NCI-H460 (cell line): ENCODE data around the gene SDC1. TPM values are rescaled to one million over a fixed set of nuclear protein-coding genes. Genes with fewer than 3 reads are reported as not detected.

Experiments
- DNase-seq: peaks from one replicate; pipeline ENCODE4 v3.0.0-alpha.2; 2016; ENCODE audit warnings: low read depth; ENCODE audit errors: extremely low read depth
- total RNA-seq: library from RNA; depleted of rRNA; stranded (reverse); fragments of >200 nt; shearing (Covaris generic); gene quantifications from 2 replicates; pipeline ENCODE4 v1.2.3, GENCODE V29; 2014

Gene SDC1
- total RNA-seq, 1 experiment from 2014 or later = 27.3 TPM

- DNase-seq = no peak
Measured at GRCh38 chr2:20186855-20187187, 38.1 kb downstream of the SDC1 start.

DNA sequence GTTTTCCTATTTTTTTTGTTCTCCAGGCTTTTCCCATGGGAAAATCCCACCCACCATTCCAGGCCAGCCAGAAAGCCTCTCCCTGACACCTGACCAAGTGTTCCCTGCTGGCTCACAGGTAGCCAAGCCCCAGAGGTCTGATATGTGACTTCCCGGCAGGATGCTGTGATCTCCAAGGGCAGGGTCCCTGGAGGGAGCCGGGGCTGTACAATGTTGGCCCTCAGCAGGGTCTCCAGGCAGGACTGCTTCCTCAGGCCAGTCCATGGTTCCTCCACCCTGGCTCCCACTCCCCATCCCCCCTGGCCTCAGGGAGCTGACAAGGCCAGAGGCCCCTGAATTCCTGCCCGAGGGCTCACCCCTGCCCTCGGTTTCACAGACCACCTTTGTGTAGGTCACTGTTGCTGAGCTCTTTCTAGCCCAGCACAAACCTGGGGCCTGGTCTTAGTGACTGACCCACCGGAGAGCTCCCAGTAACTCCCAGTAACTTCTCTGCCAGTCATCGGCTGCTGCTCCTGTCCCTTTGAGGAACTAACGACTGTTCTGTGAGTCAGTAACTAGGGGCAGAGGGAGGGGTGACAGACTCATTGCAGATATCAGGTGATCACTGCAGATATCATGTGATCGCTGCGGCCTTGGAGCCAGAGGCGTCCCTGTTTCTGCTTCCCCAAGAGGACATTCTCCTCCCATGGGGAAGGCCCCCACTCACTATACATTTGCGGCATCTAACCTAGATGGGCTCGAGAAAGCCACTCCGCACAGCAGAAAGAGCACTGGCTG, 38.7 kb downstream of the SDC1 start:
- DNase-seq = no peak

GRCh38 chr2:20185176-20186022, 39.5 kb downstream of the SDC1 start:
- DNase-seq = no peak

DNA sequence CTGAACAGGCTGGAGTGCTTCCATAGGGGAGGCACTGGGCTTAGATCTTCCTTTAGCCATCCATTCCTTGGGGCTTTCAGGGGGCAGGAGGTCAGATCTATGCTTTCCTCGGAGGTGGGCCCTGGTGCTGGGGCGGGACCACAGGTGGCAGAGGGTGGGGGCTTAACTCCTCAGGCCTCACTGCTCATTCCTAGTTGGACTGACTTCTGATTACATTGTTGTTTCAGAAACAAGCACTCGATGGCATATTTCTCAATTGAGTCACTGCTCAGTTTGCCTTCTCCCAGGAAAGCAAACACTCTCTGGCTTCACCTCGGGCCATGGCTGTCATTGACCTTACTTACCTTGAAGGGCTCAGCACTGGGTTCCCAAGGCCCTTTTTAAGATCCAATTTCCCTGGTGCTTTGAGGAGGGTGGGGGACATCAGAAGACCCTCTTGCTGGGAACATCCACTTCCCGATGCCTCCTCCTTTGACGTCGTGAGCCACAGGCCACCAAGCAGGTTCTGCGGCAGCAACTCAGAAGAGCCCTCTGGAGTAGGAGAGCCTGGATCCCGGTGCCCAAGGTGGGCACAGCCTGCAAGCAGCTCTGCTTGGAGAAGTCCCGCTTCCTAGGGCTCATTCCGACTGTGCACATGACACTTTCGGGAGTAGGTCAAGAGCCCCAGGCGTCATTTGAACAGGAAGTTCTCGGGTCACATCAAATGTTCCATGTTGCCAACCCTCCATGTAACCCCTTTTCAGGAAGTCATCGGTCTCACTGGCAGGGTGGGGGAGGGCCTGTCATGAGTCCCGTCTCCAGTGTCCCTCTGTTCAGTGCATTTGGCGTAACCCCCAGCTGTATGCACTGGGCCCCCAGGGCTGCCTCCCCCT, 40.6 kb downstream of the SDC1 start:
- no peak for DNase-seq

DNA sequence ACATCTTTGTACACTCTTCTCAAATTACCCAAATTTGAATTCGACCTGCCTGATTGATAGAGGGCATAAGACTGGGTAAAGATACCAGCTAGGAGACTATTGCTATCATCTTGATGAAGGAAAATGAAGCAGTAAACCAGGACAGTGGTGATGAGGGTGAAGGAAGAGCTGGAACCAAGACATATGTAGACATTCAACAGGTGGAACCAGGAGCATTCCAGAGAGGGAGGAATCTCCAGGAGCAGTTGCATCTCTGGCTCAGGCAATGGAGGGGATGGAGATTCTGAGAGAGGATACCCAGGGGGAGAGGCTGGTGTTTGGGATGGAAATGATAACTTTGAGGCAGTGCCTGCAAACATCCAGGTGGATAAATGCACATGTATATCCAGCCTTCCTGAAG, 41.6 kb downstream of the SDC1 start:
- DNase-seq = no peak

- no peak for DNase-seq
Measured at GRCh38 chr2:20182241-20182931, 42.5 kb downstream of the SDC1 start.

- no peak for DNase-seq
Measured at GRCh38 chr2:20181761-20182160, 43.2 kb downstream of the SDC1 start.

- DNase-seq = no peak
Measured at GRCh38 chr2:20180676-20181648, 44.0 kb downstream of the SDC1 start.

GRCh38 chr2:20179755-20180594, 45.0 kb downstream of the SDC1 start:
- no peak for DNase-seq

- no peak for DNase-seq
Measured at GRCh38 chr2:20179466-20179754, 45.5 kb downstream of the SDC1 start.

- DNase-seq = no peak
Measured at GRCh38 chr2:20178666-20179465, 46.1 kb downstream of the SDC1 start.

DNA sequence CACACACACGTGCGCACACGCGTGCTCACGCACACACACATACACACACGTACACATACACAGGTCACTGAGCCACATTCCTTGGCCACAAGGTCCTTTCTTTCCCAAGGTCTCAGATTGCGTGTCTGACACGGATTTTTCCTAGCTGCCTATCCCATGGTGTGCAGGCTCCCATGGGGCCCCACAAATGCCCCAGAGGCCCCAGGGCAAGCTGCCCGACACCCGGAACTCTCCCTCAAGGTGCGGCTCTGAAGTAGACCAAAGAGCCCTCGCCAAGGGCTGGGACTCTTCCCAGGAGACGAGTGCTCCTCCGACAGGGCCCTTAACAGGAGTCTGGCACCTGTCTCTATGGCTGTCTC, 46.7 kb downstream of the SDC1 start:
- no peak for DNase-seq

- no peak for DNase-seq
Measured at GRCh38 chr2:20177556-20178248, 47.2 kb downstream of the SDC1 start.

- no peak for DNase-seq
Measured at GRCh38 chr2:20176760-20177159, 48.2 kb downstream of the SDC1 start.

DNA sequence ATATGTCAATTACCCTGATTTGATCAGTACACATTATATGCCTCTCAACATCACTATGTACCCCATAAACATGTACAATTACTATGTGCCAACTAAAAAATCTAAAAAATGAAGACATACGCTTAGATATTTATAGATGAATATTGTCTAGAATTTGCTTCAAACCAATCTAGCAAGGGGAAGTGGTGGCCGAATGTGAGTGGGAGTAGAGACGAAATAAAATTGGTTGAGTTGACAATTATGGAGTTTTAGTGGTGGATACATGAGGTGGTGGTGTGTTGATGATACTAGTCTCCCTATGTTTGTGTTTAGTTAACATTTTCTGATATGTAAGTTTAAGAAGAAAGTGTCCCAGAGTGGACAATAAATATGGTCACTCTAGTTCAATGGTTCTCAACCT, 49.0 kb downstream of the SDC1 start:
- DNase-seq = no peak

DNA sequence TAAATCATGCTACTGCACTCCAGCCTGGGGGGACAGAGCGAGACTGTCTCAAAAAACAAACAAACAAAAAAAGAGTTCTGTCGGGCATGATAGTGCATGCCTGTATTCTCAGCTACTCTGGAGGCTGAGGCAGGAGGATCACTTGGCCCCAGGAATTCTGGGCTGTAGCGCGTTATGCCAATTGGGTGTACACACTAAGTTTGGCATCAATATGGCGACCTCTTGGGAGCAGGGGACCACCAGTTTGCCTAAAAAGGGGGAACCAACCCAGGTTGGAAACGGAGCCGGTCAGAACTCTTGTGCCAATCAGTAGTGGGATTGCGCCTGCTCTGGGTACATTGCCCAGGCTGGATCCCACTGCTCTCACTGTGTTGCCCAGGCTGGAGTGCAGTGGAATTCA, 49.7 kb downstream of the SDC1 start:
- DNase-seq = no peak

GRCh38 chr2:20174410-20174809, 50.5 kb downstream of the SDC1 start:
- no peak for DNase-seq
